Bronchial epithelial cell (primary cell): ENCODE data around the gene QKI. TPM values are rescaled to one million over a fixed set of nuclear protein-coding genes. Genes with fewer than 3 reads are reported as not detected.

ENCODE experiments used
- DNase-seq: peaks from one replicate; pipeline ENCODE4 v3.0.0-alpha.2; 2010; ENCODE audit warnings: low read depth
- FAIRE-seq: peaks from 2 replicates; lab custom pipeline; 2011; peaks lifted over from hg19 to GRCh38; lab: Jason Lieb, UNC
- H3K27me3 ChIP-seq: 2 replicates; pipeline ENCODE4 v1.5.1; 2011; ENCODE audit warnings: low read length; ENCODE audit not compliant: control insufficient read depth, insufficient read depth
- H3K36me3 ChIP-seq: 2 replicates; pipeline ENCODE4 v1.5.1; 2011; ENCODE audit warnings: low read length; ENCODE audit not compliant: control insufficient read depth, insufficient read depth
- H3K4me3 ChIP-seq: 2 replicates; pipeline ENCODE4 v1.5.1; 2011; ENCODE audit warnings: mild to moderate bottlenecking, low read depth, low read length, control low read depth
- total RNA-seq: library from RNA; depleted of rRNA; stranded (reverse); fragments of >200 nt; gene quantifications from 2 replicates; pipeline ENCODE4 v1.2.1, GENCODE V29; 2014
- TF ChIP-seq, protein P1 (sequence below): IDR thresholded peaks from 2 replicates; pipeline ENCODE4 v1.5.1; 2011; ENCODE audit warnings: mild to moderate bottlenecking, moderate library complexity, low read length, control low read depth, inconsistent platforms; ENCODE audit not compliant: insufficient read depth, severe bottlenecking

Gene QKI
- total RNA-seq, 1 donor from 2014 or later, result 51.1 TPM

GRCh38 chr6:163457637-163458561 lies 43.4 kb downstream of the QKI start:
- no peak overlapping the region for H3K4me3 ChIP-seq
- TF ChIP-seq, protein P1, sequence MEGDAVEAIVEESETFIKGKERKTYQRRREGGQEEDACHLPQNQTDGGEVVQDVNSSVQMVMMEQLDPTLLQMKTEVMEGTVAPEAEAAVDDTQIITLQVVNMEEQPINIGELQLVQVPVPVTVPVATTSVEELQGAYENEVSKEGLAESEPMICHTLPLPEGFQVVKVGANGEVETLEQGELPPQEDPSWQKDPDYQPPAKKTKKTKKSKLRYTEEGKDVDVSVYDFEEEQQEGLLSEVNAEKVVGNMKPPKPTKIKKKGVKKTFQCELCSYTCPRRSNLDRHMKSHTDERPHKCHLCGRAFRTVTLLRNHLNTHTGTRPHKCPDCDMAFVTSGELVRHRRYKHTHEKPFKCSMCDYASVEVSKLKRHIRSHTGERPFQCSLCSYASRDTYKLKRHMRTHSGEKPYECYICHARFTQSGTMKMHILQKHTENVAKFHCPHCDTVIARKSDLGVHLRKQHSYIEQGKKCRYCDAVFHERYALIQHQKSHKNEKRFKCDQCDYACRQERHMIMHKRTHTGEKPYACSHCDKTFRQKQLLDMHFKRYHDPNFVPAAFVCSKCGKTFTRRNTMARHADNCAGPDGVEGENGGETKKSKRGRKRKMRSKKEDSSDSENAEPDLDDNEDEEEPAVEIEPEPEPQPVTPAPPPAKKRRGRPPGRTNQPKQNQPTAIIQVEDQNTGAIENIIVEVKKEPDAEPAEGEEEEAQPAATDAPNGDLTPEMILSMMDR, result no peak
- FAIRE-seq (peak; percentile 93), DNase-seq (peak; percentile 81)
- H3K27me3 ChIP-seq, result no peaks in the 10 kb centered on the region
- H3K36me3 ChIP-seq, result peaks cover 1% of the 10 kb centered on the region

DNA sequence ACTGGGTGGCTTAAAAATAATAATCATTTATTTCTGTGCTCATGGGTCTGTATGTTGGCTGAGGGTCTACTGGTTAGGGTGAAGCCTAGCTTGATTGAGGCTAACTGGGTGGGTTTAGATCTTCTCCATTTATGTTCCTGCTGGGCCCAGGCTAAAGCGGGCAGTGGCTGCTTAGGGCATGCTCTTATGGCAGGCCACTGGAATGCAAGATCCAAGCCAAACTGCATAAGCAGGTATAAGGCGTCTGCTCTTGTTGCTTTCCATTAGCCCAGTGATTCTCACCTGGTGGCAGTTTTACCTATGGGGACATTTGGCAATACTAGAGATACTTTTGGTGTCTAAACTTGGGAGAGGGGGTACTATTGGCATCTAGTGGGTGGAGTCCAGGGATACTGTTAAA lies 44.5 kb downstream of the QKI start:
- TF ChIP-seq, protein P1, result no peak
- DNase-seq (no peak), FAIRE-seq (no peak)
- Histone ChIP-seq H3K4me3 (no peak overlapping the region), H3K27me3 (no peaks in the 10 kb centered on the region), H3K36me3 (peaks cover 1% of the 10 kb centered on the region)

DNA sequence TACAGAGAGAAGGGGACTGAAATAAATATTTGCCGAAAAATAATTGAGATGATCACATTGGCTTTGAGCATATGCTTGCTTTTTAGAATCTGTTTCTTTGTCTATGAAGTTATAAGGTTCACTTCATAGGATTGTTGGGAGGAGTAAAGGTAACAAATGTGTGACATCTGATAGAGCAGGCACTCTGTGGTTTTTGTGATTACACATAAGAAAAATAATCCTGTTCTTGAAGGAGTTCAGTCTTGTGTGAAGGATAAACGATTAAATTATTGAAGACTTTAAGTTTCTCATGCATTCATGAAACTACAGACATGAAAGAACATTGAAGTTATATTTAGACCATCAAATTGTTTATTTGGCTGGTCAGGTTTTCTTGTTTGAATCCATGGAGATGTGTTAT lies 45.0 kb downstream of the QKI start:
- H3K4me3 ChIP-seq, result no peak overlapping the region
- no peaks in the 10 kb centered on the region for H3K27me3 ChIP-seq
- peaks cover 1% of the 10 kb centered on the region for H3K36me3 ChIP-seq
- no peak for FAIRE-seq
- TF ChIP-seq, protein P1, result no peak
- no peak for DNase-seq

DNA sequence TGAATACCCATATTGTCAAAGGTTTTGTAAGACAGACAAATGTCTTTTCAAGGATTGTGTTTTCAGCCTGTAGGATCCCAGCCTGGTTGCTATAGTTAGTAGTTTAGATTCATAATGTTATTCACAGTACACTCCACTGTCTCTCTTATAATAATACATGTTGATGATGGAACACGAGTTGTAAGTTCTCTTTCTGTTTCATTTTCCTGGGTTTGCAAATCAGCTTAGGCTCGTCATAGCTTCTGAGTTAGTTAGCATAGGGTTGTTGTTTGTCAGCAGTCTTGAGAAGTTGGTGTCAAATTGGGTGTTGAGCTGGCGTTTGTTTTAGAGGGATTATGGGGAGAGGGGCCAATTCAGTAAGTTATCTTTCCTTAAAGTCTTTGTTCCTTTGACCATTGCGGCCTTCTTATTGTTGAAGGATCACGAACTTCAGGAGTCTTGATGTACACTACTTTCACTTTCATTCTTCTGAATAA lies 45.8 kb downstream of the QKI start:
- TF ChIP-seq, protein P1, result no peak
- no peak for FAIRE-seq

GRCh38 chr6:163461696-163462095 lies 47.2 kb downstream of the QKI start:
- DNase-seq (no peak), FAIRE-seq (no peak)
- no peaks in the 10 kb centered on the region for H3K27me3 ChIP-seq
- TF ChIP-seq, protein P1, result no peak
- H3K4me3 ChIP-seq, result no peak overlapping the region
- H3K36me3 ChIP-seq, result no peaks in the 10 kb centered on the region

More for the DNA sequence above, 45.8 kb downstream of the QKI start:
- Histone ChIP-seq H3K4me3 (peak overlapping the region; percentile 11), H3K27me3 (no peaks in the 10 kb centered on the region), H3K36me3 (peaks cover 1% of the 10 kb centered on the region)
- DNase-seq, result peak; percentile 42
